K562 (cell line): ENCODE data around the gene ZBTB33. TPM values are rescaled to one million over a fixed set of nuclear protein-coding genes. Genes with fewer than 3 reads are reported as not detected.

Source experiments
- ATAC-seq: fragments of 200-7000 bp; cut with Tn5 transposase; 3 replicates; pipeline ENCODE4 v1.9.1; 2020; ENCODE audit warnings: moderate library complexity
- BruUV-seq: library from RNA; stranded (reverse); fragments of 400-500 nt; replicated peaks from 2 replicates; lab custom pipeline; 2021; lab: Mats Ljungman, UMichigan
- CTCF ChIA-PET: fragments of 300-600 bp; formaldehyde crosslinking; extraction: SDS; loops from one replicate; lab custom pipeline; 2021; ENCODE audit warnings: low intra/inter-chr PET ratio; lab: Yijun Ruan, JAX
- POLR2A ChIA-PET: fragments of 300-600, 350-650 bp; sonication (Branson Sonifier 250); formaldehyde crosslinking; extraction: SDS; loops from one replicate; lab custom pipeline; 2021; ENCODE audit warnings: antibody characterized with exemption, inconsistent platforms; lab: Yijun Ruan, JAX
- DNase-seq, 4 experiments: peaks; one replicate each; pipeline versions ENCODE4 v3.0.0 to v3.0.0-alpha.2; 2011 to 2018; ENCODE audit warnings: low spot score in 3 of 4, mixed read lengths in 3 of 4; ENCODE audit errors: extremely low read depth in 1 of 4
- FAIRE-seq: peaks from 2 replicates; lab custom pipeline; 2011; peaks lifted over from hg19 to GRCh38; lab: Jason Lieb, UNC
- H2AFZ ChIP-seq: 2 replicates; pipeline ENCODE4 v1.6.0; 2011; ENCODE audit warnings: low read depth, low read length, control low read depth, inconsistent platforms
- H3K27ac ChIP-seq: fragments of 200-600 bp; 3 replicates; pipeline ENCODE4 v1.8.0; 2011; ENCODE audit warnings: low read depth, mild to moderate bottlenecking, control low read depth, inconsistent platforms, low read length, moderate library complexity, mixed read lengths; ENCODE audit errors: extremely low read depth
- H3K27me3 ChIP-seq, 2 experiments: fragments of 300-600 bp in 1 of 2; 2 replicates in 1 of 2; 3 replicates in 1 of 2; pipeline versions ENCODE4 v1.6.0 to v1.8.0; 2011; ENCODE audit warnings: inconsistent platforms in 2 of 2, low read length in 2 of 2, mild to moderate bottlenecking in 1 of 2, mixed read lengths in 1 of 2, moderate library complexity in 1 of 2; ENCODE audit not compliant: control insufficient read depth in 2 of 2, insufficient read depth in 2 of 2
- H3K36me3 ChIP-seq: fragments of 300-600 bp; 3 replicates; pipeline ENCODE4 v1.8.0; 2011; ENCODE audit warnings: mild to moderate bottlenecking, low read length, inconsistent platforms; ENCODE audit not compliant: control insufficient read depth, insufficient read depth
- H3K4me1 ChIP-seq, 2 experiments: fragments of 200-600 bp in 1 of 2; replicated peaks in 1 of 2; 2 replicates in 1 of 2; 3 replicates in 1 of 2; pipeline versions ENCODE4 v1.5.1 to v1.8.0; 2011; ENCODE audit warnings: inconsistent platforms in 2 of 2, low read length in 2 of 2, mild to moderate bottlenecking in 1 of 2, mixed read lengths in 1 of 2, moderate library complexity in 1 of 2; ENCODE audit not compliant: control insufficient read depth in 2 of 2, insufficient read depth in 2 of 2
- H3K4me2 ChIP-seq: 2 replicates; pipeline ENCODE4 v1.6.1; 2011; ENCODE audit warnings: low read length, control low read depth, inconsistent platforms, mixed read lengths; ENCODE audit not compliant: insufficient read depth
- H3K4me3 ChIP-seq: fragments of 200-600 bp; sonication (generic), shearing (Covaris generic); 2 replicates; pipeline ENCODE4 v1.5.1; 2016; ENCODE audit warnings: control low read depth, inconsistent platforms
- H3K79me2 ChIP-seq: fragments of 200-600 bp; 3 replicates; pipeline ENCODE4 v1.8.0; 2011; ENCODE audit warnings: low read length, inconsistent platforms; ENCODE audit not compliant: control insufficient read depth, insufficient read depth
- H3K9ac ChIP-seq, 2 experiments: 2 replicates each; pipeline versions ENCODE4 v1.6.0 to v1.6.1; 2011; ENCODE audit warnings: low read depth in 2 of 2, low read length in 2 of 2, control low read depth in 1 of 2, inconsistent platforms in 1 of 2, mild to moderate bottlenecking in 1 of 2, mixed read lengths in 1 of 2; ENCODE audit not compliant: insufficient read depth in 1 of 2
- H3K9me1 ChIP-seq: one replicate; pipeline ENCODE4 v1.6.0; 2011; ENCODE audit warnings: inconsistent platforms, mild to moderate bottlenecking, low read length, moderate library complexity; ENCODE audit not compliant: control insufficient read depth, insufficient read depth
- H3K9me3 ChIP-seq: replicated peaks from 2 replicates; pipeline ENCODE4 v1.5.1; 2011; ENCODE audit warnings: low read depth, low read length, inconsistent platforms; ENCODE audit not compliant: control insufficient read depth, insufficient read depth
- H4K20me1 ChIP-seq: replicated peaks from 2 replicates; pipeline ENCODE4 v1.6.1; 2011; ENCODE audit warnings: low read length, inconsistent platforms, mixed read lengths; ENCODE audit not compliant: control insufficient read depth, insufficient read depth
- ASH1L ChIP-seq: fragments of 450-650 bp; IDR thresholded peaks from 2 replicates; pipeline ENCODE4 v1.6.1; 2018; ENCODE audit warnings: borderline replicate concordance, mild to moderate bottlenecking, low read depth; ENCODE audit not compliant: partially characterized antibody
- ETS2 ChIP-seq: IDR thresholded peaks from 2 replicates; pipeline ENCODE4 v1.6.1; 2016; ENCODE audit warnings: borderline replicate concordance, missing genetic modification characterization, mild to moderate bottlenecking, moderate library complexity, missing compliant biosample characterization; ENCODE audit not compliant: poor library complexity, severe bottlenecking
- ILF3 ChIP-seq: fragments of 450-650 bp; IDR thresholded peaks from 2 replicates; pipeline ENCODE4 v1.6.1; 2018; ENCODE audit warnings: antibody characterized with exemption, mild to moderate bottlenecking, moderate library complexity, borderline replicate concordance
- IRF2 ChIP-seq: sonication (generic); formaldehyde crosslinking; IDR thresholded peaks from 2 replicates; pipeline ENCODE4 v1.8.1; 2022; ENCODE audit warnings: mild to moderate bottlenecking, missing genetic modification reagents
- JUND ChIP-seq, 2 experiments: IDR thresholded peaks; 2 replicates in 1 of 2; 3 replicates in 1 of 2; pipeline ENCODE4 v1.6.1; 2011; ENCODE audit warnings: borderline replicate concordance in 2 of 2, low read depth in 2 of 2, low read length in 2 of 2, improper control_type of control experiment in 1 of 2, missing biosample characterization in 1 of 2, missing genetic modification characterization in 1 of 2, missing genetic modification reagents in 1 of 2
- NFE2L1 ChIP-seq: fragments of 450-650 bp; IDR thresholded peaks from 2 replicates; pipeline ENCODE4 v1.6.1; 2016; ENCODE audit warnings: missing genetic modification characterization, low read depth, mild to moderate bottlenecking, missing compliant biosample characterization, moderate library complexity, borderline replicate concordance
- POU5F1 ChIP-seq: fragments of 150-350 bp; IDR thresholded peaks from 2 replicates; pipeline ENCODE4 v1.6.1; 2014; ENCODE audit warnings: borderline replicate concordance, low read length, low read depth, mild to moderate bottlenecking; ENCODE audit not compliant: partially characterized antibody
- PRMT5 ChIP-seq: sonication (generic); formaldehyde crosslinking; IDR thresholded peaks from 2 replicates; pipeline ENCODE4 v1.5.0; 2020; ENCODE audit warnings: missing genetic modification reagents
- SMARCE1 ChIP-seq: fragments of 450-650 bp; IDR thresholded peaks from 2 replicates; pipeline ENCODE4 v1.7.1; 2016; ENCODE audit warnings: mild to moderate bottlenecking
- TCF3 ChIP-seq: sonication (generic); formaldehyde crosslinking; IDR thresholded peaks from 2 replicates; pipeline ENCODE4 v1.4.0; 2020; ENCODE audit warnings: mild to moderate bottlenecking, missing genetic modification reagents
- ZBTB7A ChIP-seq: IDR thresholded peaks from 2 replicates; pipeline ENCODE4 v1.6.1; 2011; ENCODE audit warnings: low read depth, mild to moderate bottlenecking, low read length, moderate library complexity, borderline replicate concordance; ENCODE audit not compliant: control insufficient read depth
- ZNF445 ChIP-seq: fragments of 250-450 bp; sonication (Bioruptor Pico); IDR thresholded peaks from 2 replicates; pipeline ENCODE4 v1.4.0; 2020; ENCODE audit warnings: low read depth, mild to moderate bottlenecking, moderate library complexity
- WGBS: fragments of 100-300 bp; shearing (Covaris generic); methylation state at CpG from one replicate; pipeline ENCODE4 v1.1.6; 2016; ENCODE audit warnings: low coverage, mixed read lengths; ENCODE audit not compliant: insufficient coverage; ENCODE audit errors: missing lambda C conversion rate; 5-methylcytosine and 5-hydroxymethylcytosine counted together
- in situ Hi-C: fragments of 300-500 bp; cut with MboI; formaldehyde crosslinking; loops from 4 replicates; pipeline ENCODE4 v1.15.0; 2018; ENCODE audit warnings: inconsistent platforms, mixed read lengths
- intact Hi-C: fragments of 100-400 bp; cut with micrococcal nuclease; formaldehyde crosslinking; loops from 2 replicates; pipeline ENCODE4 v1.14.2; 2022
- polyA plus RNA-seq, 8 experiments: library from polyadenylated mRNA; depleted of rRNA in 4 of 8; stranded (reverse) in 5 of 8; unstranded in 3 of 8; fragments of >200 nt; fragmentation: Nextera tagmentation in 2 of 8; fragmentation: Illumina TruSeq in 1 of 8; extraction: Ambion mirVana in 2 of 8; extraction: Trizol in 1 of 8; gene quantifications; 2 replicates each; pipeline versions ENCODE4 v1.2.1 to v1.2.3, GENCODE V29; 2011 to 2014; ENCODE audit warnings: inconsistent platforms in 1 of 8, missing spikeins in 1 of 8
- total RNA-seq, 7 experiments: library from RNA; depleted of rRNA in 6 of 7; stranded (reverse); fragments of >200 nt in 6 of 7; fragmentation: Illumina TruSeq in 2 of 7; extraction: Trizol in 2 of 7; gene quantifications; 2 replicates each; pipeline versions ENCODE4 v1.2.1 to v1.2.3, GENCODE V29; 2011 to 2021; ENCODE audit warnings: low replicate concordance in 1 of 7
- TF ChIP-seq, protein P1 (sequence below), 2 experiments: IDR thresholded peaks; 2 replicates each; pipeline ENCODE4 v1.6.1; 2012; ENCODE audit warnings: improper control_type of control experiment in 2 of 2, low read depth in 2 of 2, low read length in 2 of 2, borderline replicate concordance in 1 of 2
- TF ChIP-seq, protein P2 (sequence below): fragments of 450-650 bp; IDR thresholded peaks from 2 replicates; pipeline ENCODE4 v1.6.1; 2014; ENCODE audit warnings: low read depth, mild to moderate bottlenecking, moderate library complexity, borderline replicate concordance
- TF ChIP-seq, protein P3 (sequence below): fragments of 450-650 bp; IDR thresholded peaks from 2 replicates; pipeline ENCODE4 v1.6.1; 2016; ENCODE audit warnings: low read depth, mild to moderate bottlenecking, moderate library complexity

Gene ZBTB33
- total and polyA plus RNA-seq, 9 of the 15 experiments (the other 6 are each of a cell fraction or from before 2014, with no cell fraction given), result 5.6 to 29.8 (median 15.6) TPM

DNA sequence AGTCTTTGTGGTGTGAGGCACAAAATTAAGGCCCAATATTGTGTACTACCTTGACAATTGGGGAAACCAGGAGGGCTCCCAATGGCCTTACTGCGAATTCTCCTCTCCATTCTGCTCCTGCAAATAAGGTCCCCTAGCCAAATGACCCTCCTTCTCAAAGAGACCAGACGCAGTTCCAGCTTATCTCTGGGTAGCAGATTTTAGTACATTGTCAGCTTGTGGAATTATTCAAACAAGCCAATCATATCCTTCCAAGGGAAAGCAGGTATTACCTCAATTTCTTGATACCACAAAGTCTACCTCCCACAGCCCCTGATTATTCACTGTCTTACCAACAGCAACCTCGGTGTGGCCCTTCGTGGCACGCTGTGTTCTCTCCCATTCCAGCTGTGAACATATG lies 7.8 kb upstream of the ZBTB33 start (continued):
- TF ChIP-seq TCF3 (CRISPR knock-in tag), result peak; percentile 67

DNA sequence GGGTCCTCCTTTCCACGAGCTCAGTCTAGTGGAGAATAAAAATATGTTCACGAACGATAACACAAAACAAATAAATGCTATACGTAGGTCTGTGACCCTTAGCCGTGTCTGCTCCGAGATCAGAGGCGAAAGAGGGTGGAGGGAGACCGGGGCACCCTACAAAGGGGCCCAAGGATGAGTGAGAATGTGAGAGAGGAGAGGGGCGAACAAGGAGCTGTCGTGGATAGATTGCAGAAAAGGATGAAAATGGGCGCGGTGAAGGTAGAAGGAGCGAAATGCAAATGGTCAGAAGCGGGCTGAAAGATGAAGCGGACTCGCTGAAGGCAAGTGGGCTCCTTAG lies 6.2 kb upstream of the ZBTB33 start:
- peaks cover 28% of the 10 kb centered on the region for H3K79me2 ChIP-seq
- 0 out of 3 replicates have a peak, but pooled peaks cover 6% of the 10 kb centered on the region for H3K36me3 ChIP-seq
- no peaks in the 10 kb centered on the region for H3K27me3 ChIP-seq
- ATAC-seq (peak; percentile 55), DNase-seq (peak in 2 of 4 experiments; percentile 10 to 13), FAIRE-seq (no peak)
- CTCF ChIA-PET, result no interaction called here
- no peaks in the 10 kb centered on the region for H3K9me1 ChIP-seq
- POLR2A ChIA-PET, result interaction anchor here (0.6 to 1.7 kb wide), 3 partner anchors 16 to 247 kb away, joined by 3 to 7 read pairs (median 6); no protein-coding TSS in a partner anchor
- in situ Hi-C loops (no loop called here), intact Hi-C loops (no loop called here)
- H3K4me1 ChIP-seq, result peaks cover 0 to 13% of the 10 kb centered on the region in 2 experiments; a peak in 2 of 5 replicates
- no peaks in the 10 kb centered on the region for H3K9me3 ChIP-seq
- peak overlapping the region; percentile 80 for H2AFZ ChIP-seq
- WGBS, result under 1% methylated on average over 16 of the region's 16 CpGs
- H3K4me2 ChIP-seq, result peak overlapping the region; percentile 86
- peak overlapping the region; percentile 79 for H3K27ac ChIP-seq
- H4K20me1 ChIP-seq, result no peaks in the 10 kb centered on the region
- H3K9ac ChIP-seq, result peak overlapping the region; percentile 72 to 96
- BruUV-seq, result no TSS peak
- peak overlapping the region; percentile 74 for H3K4me3 ChIP-seq
- TF ChIP-seq ILF3, result no peak
- no peak for TF ChIP-seq POU5F1
- TF ChIP-seq IRF2 (CRISPR knock-in tag), result no peak
- TF ChIP-seq, protein P1, sequence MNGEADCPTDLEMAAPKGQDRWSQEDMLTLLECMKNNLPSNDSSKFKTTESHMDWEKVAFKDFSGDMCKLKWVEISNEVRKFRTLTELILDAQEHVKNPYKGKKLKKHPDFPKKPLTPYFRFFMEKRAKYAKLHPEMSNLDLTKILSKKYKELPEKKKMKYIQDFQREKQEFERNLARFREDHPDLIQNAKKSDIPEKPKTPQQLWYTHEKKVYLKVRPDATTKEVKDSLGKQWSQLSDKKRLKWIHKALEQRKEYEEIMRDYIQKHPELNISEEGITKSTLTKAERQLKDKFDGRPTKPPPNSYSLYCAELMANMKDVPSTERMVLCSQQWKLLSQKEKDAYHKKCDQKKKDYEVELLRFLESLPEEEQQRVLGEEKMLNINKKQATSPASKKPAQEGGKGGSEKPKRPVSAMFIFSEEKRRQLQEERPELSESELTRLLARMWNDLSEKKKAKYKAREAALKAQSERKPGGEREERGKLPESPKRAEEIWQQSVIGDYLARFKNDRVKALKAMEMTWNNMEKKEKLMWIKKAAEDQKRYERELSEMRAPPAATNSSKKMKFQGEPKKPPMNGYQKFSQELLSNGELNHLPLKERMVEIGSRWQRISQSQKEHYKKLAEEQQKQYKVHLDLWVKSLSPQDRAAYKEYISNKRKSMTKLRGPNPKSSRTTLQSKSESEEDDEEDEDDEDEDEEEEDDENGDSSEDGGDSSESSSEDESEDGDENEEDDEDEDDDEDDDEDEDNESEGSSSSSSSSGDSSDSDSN (IDR thresholded peaks at IDR 0.05; ENCODE audit: borderline replicate concordance in 1 of 2, low read depth in 2 of 2, low read length in 2 of 2), result 0 out of 4 replicates have a peak, but pooled peaks of 1 of the 2 experiments have one; percentile 19
- TF ChIP-seq ASH1L, result no peak
- TF ChIP-seq, protein P2, sequence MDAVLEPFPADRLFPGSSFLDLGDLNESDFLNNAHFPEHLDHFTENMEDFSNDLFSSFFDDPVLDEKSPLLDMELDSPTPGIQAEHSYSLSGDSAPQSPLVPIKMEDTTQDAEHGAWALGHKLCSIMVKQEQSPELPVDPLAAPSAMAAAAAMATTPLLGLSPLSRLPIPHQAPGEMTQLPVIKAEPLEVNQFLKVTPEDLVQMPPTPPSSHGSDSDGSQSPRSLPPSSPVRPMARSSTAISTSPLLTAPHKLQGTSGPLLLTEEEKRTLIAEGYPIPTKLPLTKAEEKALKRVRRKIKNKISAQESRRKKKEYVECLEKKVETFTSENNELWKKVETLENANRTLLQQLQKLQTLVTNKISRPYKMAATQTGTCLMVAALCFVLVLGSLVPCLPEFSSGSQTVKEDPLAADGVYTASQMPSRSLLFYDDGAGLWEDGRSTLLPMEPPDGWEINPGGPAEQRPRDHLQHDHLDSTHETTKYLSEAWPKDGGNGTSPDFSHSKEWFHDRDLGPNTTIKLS, result no peak
- no peak for TF ChIP-seq ZBTB7A
- no peak for TF ChIP-seq PRMT5 (CRISPR knock-in tag)
- TF ChIP-seq JUND (IDR thresholded peaks at IDR 0.05; ENCODE audit: borderline replicate concordance, low read depth, low read length), result no peak
- TF ChIP-seq JUND (tag; IDR thresholded peaks at IDR 0.05; ENCODE audit: borderline replicate concordance, low read depth, low read length), result no peak
- no peak for TF ChIP-seq SMARCE1
- no peak for TF ChIP-seq ZNF445
- no peak for TF ChIP-seq NFE2L1 (tag)
- TF ChIP-seq, protein P3, sequence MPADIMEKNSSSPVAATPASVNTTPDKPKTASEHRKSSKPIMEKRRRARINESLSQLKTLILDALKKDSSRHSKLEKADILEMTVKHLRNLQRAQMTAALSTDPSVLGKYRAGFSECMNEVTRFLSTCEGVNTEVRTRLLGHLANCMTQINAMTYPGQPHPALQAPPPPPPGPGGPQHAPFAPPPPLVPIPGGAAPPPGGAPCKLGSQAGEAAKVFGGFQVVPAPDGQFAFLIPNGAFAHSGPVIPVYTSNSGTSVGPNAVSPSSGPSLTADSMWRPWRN, result no peak
- TF ChIP-seq ETS2 (tag), result no peak
